ENCODE data around the gene ADARB2.

Gene ADARB2

DNA sequence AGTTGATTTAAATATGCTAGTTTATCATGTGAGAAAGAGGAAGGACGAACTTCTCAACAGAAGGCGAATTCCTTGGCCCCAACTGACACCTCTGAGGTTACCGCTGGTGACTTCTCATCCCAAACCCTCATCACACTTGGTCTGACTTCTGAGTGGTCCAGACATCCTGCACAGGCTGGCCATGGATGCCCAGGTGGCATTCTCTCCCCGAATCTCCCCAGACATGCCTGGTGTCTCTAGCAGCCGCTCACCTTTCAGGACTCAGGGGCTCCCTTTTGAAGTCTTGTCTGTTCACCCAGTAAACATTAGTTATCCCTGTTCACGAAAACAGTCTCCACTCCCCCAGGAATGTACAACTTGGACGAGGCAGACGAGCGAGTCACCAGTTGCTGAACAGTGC, 157.7 kb downstream of the ADARB2 start:
- FAIRE-seq: no peak

DNA sequence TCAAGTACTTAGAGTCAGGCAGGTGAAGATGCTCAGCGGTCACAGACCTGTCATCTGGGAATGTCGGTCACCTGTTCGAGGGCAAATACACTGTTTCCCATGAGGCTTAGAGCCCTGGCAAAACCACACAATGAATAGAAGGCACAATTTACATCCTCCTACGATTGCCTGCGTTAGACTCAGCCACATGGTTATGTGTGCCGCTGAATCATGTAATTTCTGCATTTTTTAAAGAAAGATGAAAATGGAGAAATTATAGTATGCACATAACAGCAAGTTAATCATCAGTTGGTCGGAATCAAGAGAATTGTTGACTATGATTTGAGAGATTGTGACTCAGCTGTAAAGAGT, 158.2 kb downstream of the ADARB2 start:
- FAIRE-seq: no peak

DNA sequence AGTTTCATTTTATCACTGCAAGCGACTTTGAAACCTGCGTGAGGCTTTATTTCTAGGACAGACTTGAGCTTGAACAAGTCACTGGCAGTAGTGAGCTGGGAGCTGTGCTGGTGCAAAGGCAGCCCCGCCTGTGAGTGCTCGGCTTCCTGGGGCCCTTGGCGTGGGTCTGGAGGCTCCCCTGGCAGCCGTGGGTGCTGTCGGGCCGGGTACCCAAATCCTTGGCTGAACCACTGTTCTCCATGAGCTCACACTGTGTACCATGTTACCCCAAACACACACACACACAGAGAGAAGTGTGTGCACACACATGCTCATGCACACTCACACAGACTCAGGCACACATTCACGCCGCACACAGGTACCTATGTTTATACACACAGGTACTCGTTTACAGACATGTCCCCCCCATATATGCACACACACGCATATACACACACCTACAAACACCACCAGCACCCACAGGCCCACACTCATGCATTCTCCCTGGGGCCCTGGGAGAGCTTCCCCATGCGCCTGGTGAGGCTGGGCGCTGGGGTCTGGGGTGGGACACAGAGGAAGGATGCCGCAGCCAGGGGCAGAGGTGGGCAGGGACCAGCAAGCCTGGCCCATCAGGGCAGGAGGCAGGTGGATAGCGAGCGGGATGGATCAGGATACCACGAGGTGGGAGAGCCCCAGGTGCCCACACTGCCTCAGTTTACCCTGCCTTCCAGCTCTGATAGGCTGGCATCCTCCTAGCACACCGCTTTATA, 158.8 kb downstream of the ADARB2 start:
- FAIRE-seq: no peak

DNA sequence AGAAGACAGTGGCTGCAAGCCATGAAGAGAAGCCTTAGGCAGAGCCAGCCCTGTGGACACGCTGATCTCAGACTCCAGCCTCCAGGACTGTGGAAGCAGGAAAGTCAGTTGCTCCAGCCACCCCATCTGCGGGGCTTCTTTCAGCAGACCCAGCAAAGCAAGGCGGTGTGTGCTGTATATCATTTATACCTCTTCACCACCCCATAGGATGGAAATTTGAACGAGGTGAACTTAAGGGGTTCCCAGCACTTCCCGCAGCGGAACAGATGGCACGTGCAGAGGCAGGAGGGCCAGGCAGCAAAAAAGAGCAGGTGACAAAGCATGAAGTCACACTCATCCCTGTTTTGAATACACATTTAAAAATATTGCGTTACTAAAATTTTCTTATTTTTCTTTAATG, 159.4 kb downstream of the ADARB2 start:
- no peak for FAIRE-seq

DNA sequence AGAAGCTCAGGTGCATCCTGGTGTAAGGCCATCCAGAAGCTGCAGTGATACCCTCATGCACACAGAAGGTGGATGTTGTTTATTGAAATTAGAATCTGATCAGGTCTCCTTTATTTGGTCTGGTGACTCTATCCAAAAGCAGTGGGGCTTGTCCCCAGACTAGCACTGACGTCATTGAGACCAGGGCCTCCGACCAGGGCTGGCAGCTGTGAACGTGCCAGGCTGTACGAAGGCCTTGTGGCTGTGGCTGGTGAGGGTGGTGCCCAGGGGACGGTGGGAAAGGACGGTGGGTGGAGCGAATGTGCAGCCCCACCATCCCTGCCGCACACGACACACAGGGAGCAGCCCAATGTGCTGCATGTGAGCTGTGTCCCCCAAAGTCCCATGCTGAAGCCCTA, 160.0 kb downstream of the ADARB2 start:
- no peak for FAIRE-seq

DNA sequence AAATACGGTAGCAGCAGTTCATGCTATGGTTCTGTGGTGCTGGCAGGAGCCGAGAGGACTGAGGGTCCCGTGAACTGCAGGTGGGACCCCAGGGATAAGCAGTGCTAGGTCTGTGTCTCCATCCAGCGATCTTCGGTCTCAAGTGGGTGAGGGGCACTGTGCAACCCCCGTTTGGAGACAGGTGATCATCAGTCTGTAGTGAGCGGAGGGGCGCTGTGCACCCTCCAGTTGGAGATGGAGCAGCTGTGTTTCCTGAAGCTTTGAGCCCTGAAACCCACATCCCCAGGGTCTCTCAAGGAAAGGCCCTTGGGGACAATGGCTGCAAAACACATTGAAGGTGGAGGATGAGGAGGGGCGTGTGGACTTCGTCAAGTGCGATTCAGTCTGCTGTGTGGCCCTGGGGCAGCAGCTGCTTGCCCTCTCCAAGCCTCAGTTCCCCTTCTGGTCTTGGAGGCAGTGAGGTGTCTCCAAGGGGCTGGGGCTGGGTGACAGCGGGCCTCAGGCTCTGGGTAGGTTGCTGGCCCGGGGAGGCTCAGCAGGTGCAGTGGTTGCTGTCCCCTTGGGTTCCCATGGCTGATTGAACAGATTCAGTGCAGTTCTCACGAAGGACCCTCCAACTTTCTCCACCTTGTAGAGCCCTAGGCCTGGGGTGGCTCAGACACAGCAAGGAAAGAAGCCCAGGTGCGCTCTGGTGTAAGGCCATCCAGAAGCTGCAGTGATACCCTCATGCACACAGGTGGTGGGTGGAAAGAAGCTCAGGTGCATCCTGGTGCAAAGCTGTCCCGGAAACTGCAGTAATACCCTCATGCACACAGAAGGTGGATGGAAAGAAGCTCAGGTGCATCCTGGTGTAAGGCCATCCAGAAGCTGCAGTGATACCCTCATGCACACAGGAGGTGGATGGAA, 160.6 kb downstream of the ADARB2 start:
- FAIRE-seq: no peak

DNA sequence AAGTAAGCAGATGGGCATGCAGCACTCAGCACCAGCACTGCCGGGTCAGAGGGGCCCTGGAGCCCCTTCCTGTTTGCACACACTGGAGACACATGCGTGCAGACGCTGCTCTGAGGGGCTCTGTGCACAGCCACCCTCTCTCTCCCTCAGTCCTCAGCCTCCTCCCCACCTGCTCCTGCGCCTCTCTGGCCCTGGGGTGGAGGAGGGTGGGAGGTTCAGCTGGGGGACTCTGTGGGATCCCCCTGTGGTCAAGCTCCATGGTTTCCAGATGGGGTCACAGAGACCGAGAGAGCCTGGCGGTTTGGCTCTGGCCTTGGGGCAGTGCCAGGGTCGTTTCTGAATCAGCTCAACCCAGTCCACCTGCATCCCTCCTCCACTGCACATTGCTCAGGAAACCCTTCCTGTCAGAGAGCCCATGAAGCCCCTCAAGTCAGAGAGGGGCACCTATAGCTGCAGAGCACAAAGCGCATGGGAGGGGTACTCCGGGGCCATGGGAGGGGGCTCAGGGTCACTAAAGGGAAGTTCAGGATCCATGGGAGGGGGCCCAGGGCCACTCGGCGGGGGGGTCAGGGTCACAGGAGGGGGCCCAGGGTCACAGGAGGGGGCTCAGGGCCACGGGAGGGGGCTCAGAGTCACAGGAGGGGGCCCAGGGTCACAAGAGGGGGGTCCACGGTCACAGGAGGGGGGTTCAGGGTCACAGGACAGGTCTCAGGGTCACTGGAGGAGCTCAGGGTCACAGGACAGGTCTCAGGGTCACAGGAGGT, 161.7 kb downstream of the ADARB2 start:
- FAIRE-seq: no peak

DNA sequence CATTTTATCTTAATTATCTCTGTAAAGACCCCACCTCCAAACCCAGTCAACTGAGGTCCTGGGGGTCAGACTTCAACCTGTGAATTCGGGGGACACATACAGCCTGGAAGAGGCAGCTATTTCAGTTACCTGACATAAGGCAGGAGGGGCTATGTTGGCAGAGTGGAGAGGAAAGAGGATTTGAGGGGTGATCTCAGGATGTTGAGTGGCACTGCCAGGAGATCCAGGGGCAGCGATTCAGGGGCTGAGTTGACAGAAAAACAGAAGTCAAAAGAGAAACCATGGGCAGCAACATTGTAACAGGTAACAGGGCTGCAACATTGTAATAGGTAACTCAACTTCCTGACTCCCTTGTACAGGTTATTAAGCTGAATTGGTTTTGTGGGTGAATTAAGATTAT, 162.6 kb downstream of the ADARB2 start:
- FAIRE-seq: no peak

DNA sequence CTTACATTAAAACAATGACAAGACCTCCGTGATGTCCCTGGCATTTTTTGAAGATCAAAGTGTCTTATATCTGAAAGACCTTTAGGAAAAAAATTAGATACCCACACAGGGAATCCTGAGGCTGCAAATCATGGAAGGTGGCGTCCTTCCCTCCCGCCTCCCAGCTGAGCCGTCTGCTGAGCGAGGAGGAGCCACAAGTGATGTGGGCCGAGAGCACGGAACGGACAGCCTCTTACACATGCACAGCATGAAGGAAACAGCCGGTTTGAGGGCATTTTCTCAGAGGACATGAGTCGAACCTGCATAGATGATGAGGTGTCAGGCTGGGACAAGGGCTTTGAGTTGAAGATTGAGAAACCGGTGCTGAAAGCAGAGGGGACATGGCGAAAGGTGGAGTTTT, 163.3 kb downstream of the ADARB2 start:
- no peak for FAIRE-seq

DNA sequence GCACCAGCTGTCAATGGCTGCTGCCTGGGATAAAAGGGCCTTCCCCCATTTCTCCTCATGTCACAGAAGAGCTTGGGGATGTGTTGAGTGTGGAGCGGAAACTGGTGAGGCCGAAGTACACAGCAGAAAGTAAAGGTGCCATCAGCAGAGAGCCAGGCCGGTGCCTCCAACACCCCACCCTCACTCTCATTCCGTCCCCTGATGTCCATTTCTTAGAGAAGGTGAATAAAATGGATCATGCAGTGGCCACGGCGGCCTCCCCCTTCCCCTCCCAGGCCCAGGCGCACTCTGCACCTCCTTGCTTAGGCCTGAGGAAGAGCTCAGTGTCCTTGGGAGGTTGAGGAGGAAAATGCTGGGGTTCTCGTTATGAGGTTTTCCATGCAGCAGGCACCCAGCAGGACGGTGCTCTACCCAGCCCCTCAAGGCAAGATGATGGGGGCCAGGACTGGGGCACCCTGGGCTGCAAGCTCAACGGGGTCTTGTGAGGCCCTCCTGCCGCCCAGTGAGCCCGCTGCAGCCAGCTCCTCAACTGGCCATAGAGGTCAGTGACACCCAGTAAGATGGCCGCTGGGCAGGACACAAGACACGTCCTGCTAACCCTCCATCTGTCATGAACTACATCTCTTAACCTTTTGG, 163.9 kb downstream of the ADARB2 start:
- no peak for FAIRE-seq

DNA sequence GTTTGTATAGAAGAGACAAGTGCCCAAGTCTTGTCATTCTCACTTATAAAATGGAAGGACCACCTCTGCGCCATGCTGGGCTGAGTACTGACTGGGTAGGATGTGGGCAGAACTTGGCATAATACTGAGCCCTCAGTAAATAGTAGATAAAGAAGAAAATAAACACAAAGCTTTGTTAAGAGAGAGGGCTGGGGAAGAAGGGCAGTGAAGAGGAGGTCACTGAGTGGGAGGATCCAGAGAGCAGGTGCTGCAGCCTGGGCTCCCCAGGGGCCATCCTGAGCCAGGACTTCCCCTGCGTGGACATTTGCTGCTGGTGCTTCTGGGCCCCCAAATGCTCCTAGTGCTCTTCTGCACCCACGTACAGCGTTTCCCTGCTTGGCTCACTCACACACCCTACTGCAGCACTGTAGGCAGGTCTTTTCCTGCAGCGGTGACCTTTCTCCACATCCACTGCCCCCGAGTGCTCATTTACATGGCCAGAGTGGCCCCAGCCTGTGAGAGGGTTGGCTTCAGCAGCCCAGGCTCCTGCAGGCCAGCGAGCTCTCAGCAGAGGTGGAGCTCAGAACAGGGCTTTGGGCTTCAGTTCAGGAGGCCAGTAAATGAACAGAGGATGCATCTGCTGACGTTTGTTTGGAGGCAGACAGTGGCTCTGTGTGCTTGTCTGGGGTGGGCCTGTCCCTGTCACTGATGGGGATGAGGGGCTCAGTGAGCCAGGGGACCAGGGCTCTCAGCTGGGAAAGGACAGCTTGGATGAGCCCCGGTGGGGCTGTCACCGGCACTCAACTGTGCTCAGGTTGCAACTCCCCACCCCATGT, 164.6 kb downstream of the ADARB2 start:
- FAIRE-seq: no peak

DNA sequence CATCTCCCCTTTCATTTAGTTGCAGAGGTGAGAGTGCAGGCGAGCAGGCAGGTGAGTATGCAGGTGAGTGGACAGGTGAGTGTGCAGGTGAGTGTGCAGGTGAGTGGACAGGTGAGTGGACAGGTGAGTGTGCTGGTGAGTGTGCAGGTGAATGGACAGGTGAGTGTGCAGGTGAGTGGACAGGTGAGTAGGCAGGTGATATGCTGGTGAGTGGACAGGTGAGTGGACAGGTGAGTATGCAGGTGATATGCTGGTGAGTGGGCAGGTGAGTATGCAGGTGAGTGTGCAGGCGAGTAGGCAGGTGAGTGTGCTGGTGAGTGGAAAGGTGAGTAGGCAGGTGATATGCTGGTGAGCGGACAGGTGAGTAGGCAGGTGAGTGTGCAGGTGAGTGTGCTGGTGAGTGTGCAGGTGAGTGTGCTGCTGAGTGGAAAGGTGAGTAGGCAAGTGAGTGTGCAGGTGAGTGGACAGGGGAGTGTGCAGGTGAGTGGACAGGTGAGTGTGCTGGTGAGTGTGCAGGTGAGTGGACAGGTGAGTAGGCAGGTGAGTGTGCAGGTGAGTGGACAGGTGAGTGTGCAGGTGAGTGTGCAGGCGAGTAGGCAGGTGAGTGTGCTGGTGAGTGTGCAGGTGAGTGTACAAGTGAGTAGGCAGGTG, 165.6 kb downstream of the ADARB2 start:
- FAIRE-seq: no peak

DNA sequence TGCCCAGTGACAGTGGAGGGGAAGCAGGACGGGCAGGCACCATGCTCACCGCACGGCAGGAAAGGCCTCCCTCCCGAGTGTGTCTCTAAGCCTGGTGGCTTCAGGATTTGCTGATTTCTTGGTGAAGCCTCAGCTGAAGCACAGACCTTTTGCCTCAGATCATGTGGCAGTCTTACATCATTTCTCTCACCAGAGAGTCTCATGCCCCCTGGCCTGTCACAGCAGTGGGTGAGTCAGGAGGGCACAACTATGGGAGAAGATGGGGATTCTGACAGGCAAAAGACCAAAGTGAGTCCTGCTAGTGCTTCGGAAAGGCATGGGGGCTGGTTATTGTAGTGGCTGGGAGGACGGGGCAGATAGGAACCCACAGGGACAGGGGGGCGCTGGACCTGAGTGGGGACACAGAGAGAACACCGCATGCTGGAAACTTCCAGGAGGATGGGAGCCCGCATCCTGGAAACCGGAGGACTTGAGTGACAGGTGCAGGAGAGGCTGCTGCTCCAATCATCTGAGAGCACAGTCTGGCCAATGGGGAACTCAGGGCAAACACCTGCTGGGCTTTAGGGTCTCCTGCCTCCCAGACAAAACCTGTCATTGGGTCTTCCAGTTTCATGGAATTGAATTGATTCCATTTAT, 166.8 kb downstream of the ADARB2 start:
- FAIRE-seq: no peak

DNA sequence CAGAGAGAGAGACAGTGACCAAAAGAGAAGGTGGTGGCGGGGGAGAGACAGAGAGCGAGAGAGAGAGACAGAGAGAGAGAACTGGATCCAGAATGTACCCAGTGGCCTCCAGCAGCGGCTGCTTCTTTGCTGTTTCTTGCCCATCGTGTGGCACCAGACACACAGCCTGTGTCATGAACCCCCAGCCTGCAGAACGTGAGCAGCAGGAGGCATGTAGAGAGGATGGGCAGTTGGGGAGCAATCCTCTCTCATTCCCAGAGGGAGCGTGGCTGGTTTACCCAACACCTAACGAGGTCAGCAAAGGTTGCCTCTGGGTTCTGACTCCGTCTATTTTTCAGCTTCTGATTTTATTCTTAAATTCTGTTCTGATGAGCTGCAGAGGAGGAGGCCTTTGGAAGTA, 168.1 kb downstream of the ADARB2 start:
- FAIRE-seq: no peak

DNA sequence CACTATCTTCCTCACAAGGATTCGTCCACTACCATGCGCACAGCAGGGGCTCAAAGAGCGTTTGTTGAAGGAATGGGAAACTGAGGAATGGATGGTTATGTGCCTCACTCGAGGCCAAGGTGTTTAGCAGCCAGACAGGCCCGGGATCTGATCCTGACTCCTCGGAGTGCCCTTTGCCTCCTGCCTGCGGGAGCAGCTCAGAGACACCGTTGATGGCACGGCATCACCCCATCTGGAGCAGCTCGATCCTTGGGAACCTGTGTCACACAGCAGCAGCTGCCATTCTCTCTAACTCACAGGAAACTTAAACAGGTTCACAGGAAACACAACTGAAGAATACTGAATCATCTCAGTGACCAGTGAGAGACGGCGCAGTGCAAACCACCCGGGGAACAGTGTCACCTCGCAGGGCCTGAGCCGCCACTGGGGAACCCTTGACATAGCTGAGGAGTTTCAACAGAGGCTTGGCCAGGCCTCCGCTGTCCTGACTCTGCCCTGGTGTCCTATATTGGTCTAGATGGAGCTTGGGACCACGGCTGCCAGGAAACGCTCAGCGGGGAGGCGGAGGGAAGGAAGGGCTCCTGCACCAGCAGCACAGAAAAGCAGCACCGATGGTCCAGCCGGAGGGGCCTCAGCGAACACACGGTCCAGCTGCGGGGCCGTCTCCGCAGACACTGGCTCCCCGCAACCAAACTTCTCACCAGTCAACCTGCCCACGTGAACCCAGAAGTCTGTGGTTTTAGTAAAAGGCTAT, 169.4 kb downstream of the ADARB2 start:
- no peak for FAIRE-seq

DNA sequence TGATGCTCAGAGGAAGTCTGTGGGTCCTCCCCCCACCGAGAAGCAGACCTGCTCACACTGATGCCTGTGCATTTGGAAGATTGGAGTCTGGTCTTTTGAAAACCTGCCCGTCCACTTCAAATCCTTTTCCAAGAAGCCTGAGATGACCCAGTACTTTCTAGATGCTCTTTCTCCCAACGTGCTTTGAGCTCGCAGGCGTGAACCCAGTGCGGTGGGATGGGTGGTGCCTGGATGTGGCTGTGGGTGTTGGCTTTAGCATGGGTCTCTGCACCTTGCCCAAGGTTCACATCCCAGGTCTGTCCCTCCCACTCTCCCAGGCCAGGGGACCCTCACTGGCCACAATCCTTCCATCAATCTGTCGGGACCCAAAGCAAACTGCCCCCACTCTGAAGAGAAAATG, 170.2 kb downstream of the ADARB2 start:
- no peak for FAIRE-seq

DNA sequence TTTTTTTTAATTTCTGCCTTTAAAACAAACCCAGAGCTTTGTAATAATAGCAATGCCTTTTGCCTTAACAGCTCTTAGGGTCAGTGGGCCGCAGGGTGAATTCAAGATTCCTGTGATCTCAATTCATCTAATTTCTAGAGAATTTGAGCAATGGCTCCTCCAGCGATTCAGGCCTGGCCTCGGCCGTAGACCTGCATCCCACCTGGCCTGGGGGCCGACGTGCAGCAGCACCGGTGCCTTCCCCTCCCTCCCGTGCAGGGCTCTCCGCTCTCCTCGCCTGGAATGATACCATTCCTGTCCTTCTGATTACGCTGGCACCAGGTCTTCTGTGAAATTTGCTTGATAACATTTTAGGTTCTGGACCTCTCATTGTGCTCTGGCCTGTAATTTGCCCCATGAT, 172.5 kb downstream of the ADARB2 start:
- no peak for FAIRE-seq

DNA sequence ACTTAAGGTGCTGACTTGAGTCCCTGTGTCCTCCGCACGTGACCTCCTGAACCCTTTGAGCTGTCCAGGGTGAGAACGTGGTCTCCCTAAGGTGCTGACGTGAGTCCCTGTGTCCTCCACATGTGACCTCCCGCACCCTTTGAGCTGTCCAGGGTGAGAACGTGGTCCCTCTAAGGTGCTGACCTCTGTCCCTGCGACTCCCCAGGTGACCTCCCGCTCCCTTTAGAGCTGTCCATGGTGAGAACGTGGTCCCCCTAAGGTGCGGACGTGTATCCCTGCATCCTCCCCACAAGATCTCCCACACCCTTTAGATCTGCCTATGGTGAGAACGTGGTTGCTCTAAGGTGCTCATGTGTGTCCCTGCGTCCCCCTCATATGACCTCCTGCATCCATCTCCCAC, 174.3 kb downstream of the ADARB2 start:
- FAIRE-seq: no peak

DNA sequence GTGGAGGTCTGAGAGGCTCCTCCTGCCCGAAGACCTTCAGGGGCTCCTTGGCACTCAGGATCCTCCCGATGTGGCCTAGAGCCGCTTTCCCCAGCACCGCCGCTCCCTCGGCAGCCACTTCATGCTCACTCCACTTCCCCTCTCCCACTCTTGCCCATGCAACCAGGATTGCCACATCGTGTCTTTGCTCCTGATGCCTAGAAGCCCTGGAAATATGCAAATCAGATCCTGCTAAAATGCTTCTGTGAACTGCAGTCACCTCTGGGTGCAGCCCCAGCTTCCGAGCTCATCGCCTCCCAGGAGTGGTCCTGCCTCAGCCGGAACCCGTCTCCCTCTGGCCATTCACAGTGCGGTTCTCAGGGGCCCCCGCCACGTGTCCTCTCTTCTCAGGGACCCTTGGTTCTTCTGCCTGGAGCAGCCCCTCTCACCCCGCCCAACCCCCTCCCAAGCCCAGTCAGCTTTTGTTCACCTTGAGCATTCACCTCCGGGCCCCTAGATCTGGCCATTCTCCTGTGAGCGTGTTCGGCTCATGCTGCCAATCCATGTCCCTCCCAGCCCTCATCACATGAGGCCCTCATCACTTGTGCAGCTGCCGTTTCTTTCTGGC, 175.5 kb downstream of the ADARB2 start:
- FAIRE-seq: no peak
